Choroid plexus epithelial cell (primary cell): Measurements from ENCODE around the gene PTPRQ.
A peak's percentile ranks its signal among the peaks of the same experiment; 100 is the strongest.

ENCODE experiments used
- DNase-seq: peaks from one replicate; pipeline ENCODE4 v3.0.0-alpha.2; 2010; ENCODE audit warnings: low read depth
- H3K4me3 ChIP-seq: 2 replicates; pipeline ENCODE4 v1.5.1; 2011; ENCODE audit warnings: low read depth, mild to moderate bottlenecking, control low read depth, low read length, moderate library complexity
- TF ChIP-seq, protein P1 (sequence below): conservative IDR thresholded peaks from 2 replicates; pipeline ENCODE4 v1.5.1; 2011; ENCODE audit warnings: low read depth, mild to moderate bottlenecking, control low read depth, inconsistent platforms, low read length, moderate library complexity

Gene PTPRQ

DNA sequence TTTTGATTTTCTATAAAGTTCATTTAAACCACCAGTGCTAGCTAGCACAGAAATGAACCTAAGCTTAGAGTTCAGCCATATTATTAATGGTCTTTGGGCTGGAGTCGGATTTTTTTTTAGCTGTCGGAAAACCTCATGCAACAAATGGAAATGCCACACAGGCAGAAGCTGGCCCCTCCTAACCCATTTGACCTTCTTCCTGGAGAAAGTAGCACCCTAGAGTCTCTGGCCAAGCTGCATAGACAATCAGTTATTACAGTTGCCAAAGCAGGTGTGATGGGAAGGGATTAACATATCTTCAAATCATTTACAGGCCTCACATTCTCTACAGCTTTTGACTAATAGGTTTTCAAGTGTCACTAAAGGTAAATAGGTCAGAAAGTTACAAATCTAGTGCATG, 49.4 kb downstream of the PTPRQ start:
- no peak for DNase-seq
- no peak overlapping the region for H3K4me3 ChIP-seq
- TF ChIP-seq, protein P1, sequence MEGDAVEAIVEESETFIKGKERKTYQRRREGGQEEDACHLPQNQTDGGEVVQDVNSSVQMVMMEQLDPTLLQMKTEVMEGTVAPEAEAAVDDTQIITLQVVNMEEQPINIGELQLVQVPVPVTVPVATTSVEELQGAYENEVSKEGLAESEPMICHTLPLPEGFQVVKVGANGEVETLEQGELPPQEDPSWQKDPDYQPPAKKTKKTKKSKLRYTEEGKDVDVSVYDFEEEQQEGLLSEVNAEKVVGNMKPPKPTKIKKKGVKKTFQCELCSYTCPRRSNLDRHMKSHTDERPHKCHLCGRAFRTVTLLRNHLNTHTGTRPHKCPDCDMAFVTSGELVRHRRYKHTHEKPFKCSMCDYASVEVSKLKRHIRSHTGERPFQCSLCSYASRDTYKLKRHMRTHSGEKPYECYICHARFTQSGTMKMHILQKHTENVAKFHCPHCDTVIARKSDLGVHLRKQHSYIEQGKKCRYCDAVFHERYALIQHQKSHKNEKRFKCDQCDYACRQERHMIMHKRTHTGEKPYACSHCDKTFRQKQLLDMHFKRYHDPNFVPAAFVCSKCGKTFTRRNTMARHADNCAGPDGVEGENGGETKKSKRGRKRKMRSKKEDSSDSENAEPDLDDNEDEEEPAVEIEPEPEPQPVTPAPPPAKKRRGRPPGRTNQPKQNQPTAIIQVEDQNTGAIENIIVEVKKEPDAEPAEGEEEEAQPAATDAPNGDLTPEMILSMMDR: no peak

DNA sequence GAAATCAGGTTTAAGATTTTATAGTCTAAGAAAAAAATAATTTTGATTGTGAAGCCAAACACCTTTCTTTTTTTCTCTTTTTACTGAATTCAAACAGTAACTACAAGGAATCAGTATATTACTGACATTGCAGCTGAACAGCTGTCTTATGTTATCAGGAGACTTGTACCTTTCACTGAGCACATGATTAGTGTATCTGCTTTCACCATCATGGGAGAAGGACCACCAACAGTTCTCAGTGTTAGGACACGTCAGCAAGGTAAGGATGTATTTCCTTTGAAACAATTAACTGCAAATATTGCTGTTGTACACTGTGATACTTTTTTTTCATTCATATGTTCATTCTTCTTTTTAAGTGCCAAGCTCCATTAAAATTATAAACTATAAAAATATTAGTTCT, 50.8 kb downstream of the PTPRQ start:
- DNase-seq: no peak
- no peak overlapping the region for H3K4me3 ChIP-seq
- TF ChIP-seq, protein P1: no peak

DNA sequence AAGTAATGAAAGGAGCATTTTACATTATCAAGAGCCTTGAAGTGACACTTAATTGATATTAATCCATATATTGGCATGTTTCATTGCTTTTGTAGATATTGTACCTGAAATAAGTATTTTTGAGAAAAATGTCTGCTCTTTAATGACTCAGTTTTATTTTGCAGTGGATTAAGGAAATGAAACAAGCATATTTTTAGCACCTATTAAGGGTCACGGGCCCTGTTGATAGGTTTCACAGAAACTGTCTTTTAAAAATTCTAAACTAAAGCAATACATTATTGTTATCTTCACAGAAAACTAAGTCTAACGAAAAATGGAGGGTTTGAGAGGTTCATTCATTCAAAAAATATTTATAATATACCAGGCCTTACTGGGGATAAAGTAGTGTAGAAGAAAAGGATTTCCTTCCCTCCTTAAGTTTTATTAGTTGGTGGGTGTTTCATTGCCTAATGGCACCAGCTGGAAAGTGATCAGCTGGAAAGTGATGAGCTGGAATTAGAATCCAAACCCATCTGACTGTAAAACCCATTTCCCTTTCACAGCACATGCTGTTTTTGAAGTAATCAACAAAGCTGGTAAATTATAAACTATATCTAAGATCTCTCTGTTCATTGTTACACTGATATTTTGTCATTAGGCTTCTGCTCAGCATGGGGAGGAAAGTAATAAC, 54.2 kb downstream of the PTPRQ start:
- no peak for DNase-seq
- H3K4me3 ChIP-seq: no peak overlapping the region
- TF ChIP-seq, protein P1: no peak

DNA sequence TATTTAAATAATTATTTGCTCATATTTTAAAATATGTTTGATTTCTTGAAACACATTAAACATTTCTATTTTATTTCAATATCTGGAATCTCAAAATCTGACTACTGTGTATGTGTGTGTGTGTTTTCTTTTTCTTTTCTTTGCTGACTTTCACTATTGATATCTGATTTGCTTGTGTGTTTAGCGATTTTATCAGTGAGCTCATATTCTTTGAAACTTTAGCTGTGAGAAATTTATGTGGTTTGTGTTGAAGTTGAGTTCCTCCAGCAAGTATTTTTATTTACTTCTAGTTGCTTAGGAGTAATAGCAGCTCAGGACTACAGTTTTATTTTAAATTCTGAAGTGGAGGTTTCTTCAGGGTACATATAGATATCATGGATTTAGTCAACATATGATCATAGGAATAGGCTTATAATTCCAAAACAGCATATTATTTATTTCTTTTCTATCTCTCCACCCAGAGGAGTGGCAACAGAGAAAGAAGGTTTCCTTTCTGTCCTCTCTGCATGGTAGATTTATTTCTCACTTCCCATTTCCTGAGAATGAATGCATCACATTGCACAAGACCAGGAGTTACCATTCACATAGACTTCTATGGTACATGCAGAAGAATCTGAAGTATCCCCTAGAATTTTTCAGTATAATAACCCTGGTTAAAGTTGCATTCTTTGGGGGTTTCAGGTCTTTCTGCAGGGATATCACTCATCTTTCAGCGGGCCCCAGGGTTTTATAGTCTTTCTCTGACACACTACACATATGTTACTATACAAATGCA, 60.5 kb downstream of the PTPRQ start:
- DNase-seq: peak; percentile 46
- no peak overlapping the region for H3K4me3 ChIP-seq
- TF ChIP-seq, protein P1: no peak

DNA sequence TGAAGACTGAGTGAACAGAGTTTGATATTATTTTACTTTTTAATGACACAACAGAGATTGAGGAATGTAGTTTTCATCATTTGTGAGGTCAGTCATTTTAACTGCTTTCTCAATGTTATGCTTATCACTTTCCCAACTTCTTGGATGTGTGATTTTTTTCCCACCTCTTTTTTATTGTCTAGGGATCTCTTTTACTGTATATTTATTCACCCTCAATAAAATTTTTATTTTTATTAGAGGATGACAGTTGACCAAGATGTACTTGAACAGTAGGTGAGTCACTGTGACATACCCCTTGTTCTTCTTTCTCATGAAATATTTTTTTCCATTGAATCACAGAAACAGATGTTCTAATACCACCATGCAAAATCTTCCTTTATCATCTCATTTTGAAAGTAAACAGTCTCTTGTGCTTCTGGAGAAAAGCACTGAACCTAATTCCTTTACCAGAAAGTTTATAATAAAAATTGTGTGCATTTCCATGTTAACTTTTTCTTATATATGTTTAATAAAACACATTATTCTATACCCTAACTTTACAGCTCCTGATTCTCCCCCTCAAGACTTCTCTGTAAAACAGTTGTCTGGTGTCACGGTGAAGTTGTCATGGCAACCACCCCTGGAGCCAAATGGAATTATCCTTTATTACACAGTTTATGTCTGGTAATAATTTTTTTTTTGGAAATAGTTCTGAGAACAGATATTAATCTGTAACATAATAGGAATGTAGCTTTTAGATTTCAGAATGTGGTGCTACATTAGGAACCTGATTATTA, 65.9 kb downstream of the PTPRQ start:
- peak; percentile 71 for DNase-seq
- H3K4me3 ChIP-seq: no peak overlapping the region
- TF ChIP-seq, protein P1: no peak

DNA sequence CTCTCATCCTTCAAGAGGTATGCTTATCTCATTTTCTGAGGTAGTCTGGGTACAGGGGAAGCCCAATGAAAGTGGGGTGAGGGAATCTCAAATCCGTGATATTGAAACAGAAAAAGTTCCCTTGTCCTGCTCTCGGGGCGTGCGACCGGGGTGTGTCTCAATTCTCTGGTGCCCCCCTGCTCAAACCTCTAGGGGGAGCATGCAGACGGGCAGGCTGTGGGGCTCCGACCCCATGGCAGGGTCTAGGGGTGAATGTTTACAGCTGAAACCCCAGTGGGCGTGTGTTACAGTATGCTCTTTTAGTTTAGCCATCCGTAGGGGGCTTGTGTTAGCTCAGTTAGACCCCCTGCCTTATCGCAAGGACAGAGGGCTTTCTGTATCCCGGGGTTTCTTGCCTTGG, 68.7 kb downstream of the PTPRQ start:
- DNase-seq: no peak
- no peak overlapping the region for H3K4me3 ChIP-seq
- TF ChIP-seq, protein P1: no peak
